SK-N-SH (cell line): ENCODE measurements around the gene SMYD4. TPM values are rescaled to one million over a fixed set of nuclear protein-coding genes. Genes with fewer than 3 reads are reported as not detected.

ENCODE experiments used
- CTCF ChIA-PET: fragments of 300-600, 350-600 bp; formaldehyde crosslinking; extraction: SDS; loops from one replicate; lab custom pipeline; 2021; lab: Yijun Ruan, JAX
- POLR2A ChIA-PET: fragments of 350-600 bp; sonication (Branson Sonifier 250); formaldehyde crosslinking; extraction: SDS; loops from one replicate; lab custom pipeline; 2020; ENCODE audit warnings: antibody characterized with exemption, inconsistent platforms; lab: Yijun Ruan, JAX
- DNase-seq: peaks from one replicate; pipeline ENCODE4 v3.0.0; 2012
- H2AFZ ChIP-seq: fragments of 200-600 bp; sonication (generic); 2 replicates; pipeline ENCODE4 v1.8.1; 2016; ENCODE audit warnings: antibody characterized with exemption, mild to moderate bottlenecking, low read depth
- H3F3A ChIP-seq: fragments of 200-600 bp; sonication (generic); replicated peaks from 2 replicates; pipeline ENCODE3; 2016; ENCODE audit warnings: antibody characterized with exemption, mild to moderate bottlenecking; ENCODE audit not compliant: insufficient read depth
- H3K27ac ChIP-seq, 2 experiments: fragments of 200-500 bp in 1 of 2; fragments of 200-600 bp in 1 of 2; sonication (Bioruptor generic) in 1 of 2; sonication (generic), shearing (Covaris generic) in 1 of 2; 2 replicates each; pipeline versions ENCODE4 v1.5.1 to v1.6.1; 2014 to 2016; ENCODE audit warnings: low read depth in 2 of 2, inconsistent platforms in 1 of 2, low read length in 1 of 2, mild to moderate bottlenecking in 1 of 2, mixed read lengths in 1 of 2
- H3K27me3 ChIP-seq: fragments of 200-600 bp; sonication (generic), shearing (Covaris generic); 2 replicates; pipeline ENCODE4 v1.6.1; 2016; ENCODE audit warnings: mixed run types; ENCODE audit not compliant: insufficient read depth
- H3K36me3 ChIP-seq, 2 experiments: fragments of 200-500 bp in 1 of 2; fragments of 200-600 bp in 1 of 2; sonication (Bioruptor generic) in 1 of 2; sonication (generic) in 1 of 2; replicated peaks in 1 of 2; 2 replicates each; pipeline versions ENCODE3 to v1.5.1; 2014 to 2016; ENCODE audit warnings: low read length in 1 of 2, mild to moderate bottlenecking in 1 of 2; ENCODE audit not compliant: insufficient read depth in 2 of 2, control insufficient read depth in 1 of 2
- H3K4me1 ChIP-seq, 2 experiments: fragments of 200-500 bp in 1 of 2; fragments of 200-600 bp in 1 of 2; sonication (Bioruptor generic) in 1 of 2; sonication (generic), shearing (Covaris generic) in 1 of 2; 2 replicates each; pipeline versions ENCODE4 v1.5.1 to v1.6.1; 2014 to 2016; ENCODE audit warnings: low read depth in 1 of 2, low read length in 1 of 2, mixed run types in 1 of 2; ENCODE audit not compliant: insufficient read depth in 2 of 2, control insufficient read depth in 1 of 2
- H3K4me2 ChIP-seq: fragments of 200-600 bp; sonication (generic), shearing (Covaris generic); 2 replicates; pipeline ENCODE4 v1.6.1; 2017; ENCODE audit warnings: mixed run types
- H3K4me3 ChIP-seq, 2 experiments: fragments of 200-500 bp in 1 of 2; fragments of 200-600 bp in 1 of 2; sonication (Bioruptor generic) in 1 of 2; sonication (generic), shearing (Covaris generic) in 1 of 2; 2 replicates each; pipeline versions ENCODE4 v1.5.1 to v1.8.1; 2014 to 2016; ENCODE audit warnings: low read depth in 2 of 2, inconsistent platforms in 1 of 2, low read length in 1 of 2, mild to moderate bottlenecking in 1 of 2, mixed read lengths in 1 of 2, moderate library complexity in 1 of 2
- H3K79me2 ChIP-seq: fragments of 200-600 bp; sonication (generic); 2 replicates; pipeline ENCODE4 v1.8.1; 2017; ENCODE audit warnings: mild to moderate bottlenecking; ENCODE audit not compliant: insufficient read depth
- H3K9ac ChIP-seq: fragments of 200-600 bp; sonication (generic); 2 replicates; pipeline ENCODE4 v1.6.1; 2017; ENCODE audit warnings: mixed run types
- H3K9me2 ChIP-seq: fragments of 200-600 bp; sonication (generic); 2 replicates; pipeline ENCODE4 v1.6.1; 2017; ENCODE audit warnings: mixed run types
- H3K9me3 ChIP-seq: fragments of 200-600 bp; sonication (generic); 2 replicates; pipeline ENCODE4 v1.6.1; 2017; ENCODE audit warnings: mixed run types, mild to moderate bottlenecking, moderate library complexity
- H4K20me1 ChIP-seq: fragments of 200-600 bp; sonication (generic); 2 replicates; pipeline ENCODE4 v1.6.1; 2017; ENCODE audit warnings: mild to moderate bottlenecking, mixed run types; ENCODE audit not compliant: insufficient read depth
- FOXJ3 ChIP-seq: sonication (generic); formaldehyde crosslinking; IDR thresholded peaks from 2 replicates; pipeline ENCODE4 v1.5.1; 2020; ENCODE audit warnings: mild to moderate bottlenecking, missing genetic modification reagents
- GABPA ChIP-seq: IDR thresholded peaks from 2 replicates; pipeline ENCODE4 v1.4.0; 2012; ENCODE audit warnings: low read depth, mild to moderate bottlenecking
- RCOR1 ChIP-seq: fragments of 150-350 bp; IDR thresholded peaks from 2 replicates; pipeline ENCODE4 v1.6.1; 2017; ENCODE audit warnings: antibody characterized with exemption, low read length
- RFX5 ChIP-seq: IDR thresholded peaks from 2 replicates; pipeline ENCODE4 v1.6.1; 2012; ENCODE audit warnings: mild to moderate bottlenecking, improper control_type of control experiment, low read length
- RXRA ChIP-seq: IDR thresholded peaks from 2 replicates; pipeline ENCODE4 v1.4.0; 2012; ENCODE audit warnings: low read depth, mild to moderate bottlenecking, borderline replicate concordance
- TAF1 ChIP-seq: IDR thresholded peaks from 2 replicates; pipeline ENCODE4 v1.6.1; 2012; ENCODE audit warnings: low read depth, mild to moderate bottlenecking, low read length, moderate library complexity, borderline replicate concordance
- TCF12 ChIP-seq: IDR thresholded peaks from 2 replicates; pipeline ENCODE4 v1.4.0; 2012
- YY1 ChIP-seq: IDR thresholded peaks from 2 replicates; pipeline ENCODE4 v1.4.0; 2012; ENCODE audit warnings: low read depth, mild to moderate bottlenecking
- WGBS: methylation state at CpG from one replicate; pipeline ENCODE4 v1.1.6; 2017; ENCODE audit warnings: low lambda C conversion rate; 5-methylcytosine and 5-hydroxymethylcytosine counted together
- polyA plus RNA-seq, 3 experiments: library from polyadenylated mRNA; depleted of rRNA; stranded (reverse); fragments of >200 nt; gene quantifications; 2 replicates each; pipeline ENCODE4 v1.2.3, GENCODE V29; 2012
- TF ChIP-seq, protein P1 (sequence below): IDR thresholded peaks from 2 replicates; pipeline ENCODE4 v1.6.1; 2012; ENCODE audit warnings: mild to moderate bottlenecking, low read depth, low read length, moderate library complexity
- TF ChIP-seq, protein P2 (sequence below): IDR thresholded peaks from 2 replicates; pipeline ENCODE4; 2012
- TF ChIP-seq, protein P3 (sequence below): IDR thresholded peaks from 2 replicates; pipeline ENCODE4 v1.4.0; 2012; ENCODE audit warnings: low read depth

SMYD4 gene
- polyA plus RNA-seq, 1 of the 3 experiments (the other 2 are of a cell fraction): 4.9 TPM

DNA sequence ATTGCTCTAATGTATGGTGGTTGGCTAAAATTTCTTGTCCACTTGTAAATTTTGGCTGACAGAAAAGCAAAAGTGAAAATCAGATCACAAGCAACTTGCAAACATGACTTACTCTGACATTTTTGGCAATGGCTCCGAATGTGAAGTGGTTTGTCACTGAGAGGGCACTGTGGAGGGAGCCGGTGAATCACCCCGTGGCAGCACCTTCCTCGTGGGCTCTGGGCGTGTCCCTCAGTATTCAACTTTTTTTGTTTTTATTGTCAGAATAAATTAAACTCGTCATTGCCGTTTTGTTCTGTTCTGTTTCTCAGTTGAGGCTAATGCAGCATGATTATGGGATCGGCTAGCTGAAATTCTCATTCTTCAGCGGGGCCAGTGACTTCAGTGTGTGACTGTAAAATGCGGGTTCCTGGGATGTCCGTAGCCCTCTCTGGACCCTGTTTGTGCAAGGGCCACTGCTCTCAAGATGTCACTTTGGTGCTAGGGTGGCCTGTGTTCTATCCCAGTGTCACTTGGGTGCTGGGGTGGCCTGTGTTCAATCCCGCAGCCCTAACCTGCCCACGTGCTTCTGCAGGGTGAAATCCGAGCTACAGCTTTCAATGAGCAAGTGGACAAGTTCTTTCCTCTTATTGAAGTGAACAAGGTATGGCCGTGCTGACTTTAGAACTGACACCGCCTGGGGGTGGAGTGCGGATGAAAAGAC is 48.9 kb upstream of the SMYD4 start (continued):
- TF ChIP-seq, protein P1, sequence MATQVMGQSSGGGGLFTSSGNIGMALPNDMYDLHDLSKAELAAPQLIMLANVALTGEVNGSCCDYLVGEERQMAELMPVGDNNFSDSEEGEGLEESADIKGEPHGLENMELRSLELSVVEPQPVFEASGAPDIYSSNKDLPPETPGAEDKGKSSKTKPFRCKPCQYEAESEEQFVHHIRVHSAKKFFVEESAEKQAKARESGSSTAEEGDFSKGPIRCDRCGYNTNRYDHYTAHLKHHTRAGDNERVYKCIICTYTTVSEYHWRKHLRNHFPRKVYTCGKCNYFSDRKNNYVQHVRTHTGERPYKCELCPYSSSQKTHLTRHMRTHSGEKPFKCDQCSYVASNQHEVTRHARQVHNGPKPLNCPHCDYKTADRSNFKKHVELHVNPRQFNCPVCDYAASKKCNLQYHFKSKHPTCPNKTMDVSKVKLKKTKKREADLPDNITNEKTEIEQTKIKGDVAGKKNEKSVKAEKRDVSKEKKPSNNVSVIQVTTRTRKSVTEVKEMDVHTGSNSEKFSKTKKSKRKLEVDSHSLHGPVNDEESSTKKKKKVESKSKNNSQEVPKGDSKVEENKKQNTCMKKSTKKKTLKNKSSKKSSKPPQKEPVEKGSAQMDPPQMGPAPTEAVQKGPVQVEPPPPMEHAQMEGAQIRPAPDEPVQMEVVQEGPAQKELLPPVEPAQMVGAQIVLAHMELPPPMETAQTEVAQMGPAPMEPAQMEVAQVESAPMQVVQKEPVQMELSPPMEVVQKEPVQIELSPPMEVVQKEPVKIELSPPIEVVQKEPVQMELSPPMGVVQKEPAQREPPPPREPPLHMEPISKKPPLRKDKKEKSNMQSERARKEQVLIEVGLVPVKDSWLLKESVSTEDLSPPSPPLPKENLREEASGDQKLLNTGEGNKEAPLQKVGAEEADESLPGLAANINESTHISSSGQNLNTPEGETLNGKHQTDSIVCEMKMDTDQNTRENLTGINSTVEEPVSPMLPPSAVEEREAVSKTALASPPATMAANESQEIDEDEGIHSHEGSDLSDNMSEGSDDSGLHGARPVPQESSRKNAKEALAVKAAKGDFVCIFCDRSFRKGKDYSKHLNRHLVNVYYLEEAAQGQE: no peak
- no peak for TF ChIP-seq FOXJ3 (CRISPR knock-in tag)
- no peak for TF ChIP-seq YY1
- no peak for TF ChIP-seq RXRA

DNA sequence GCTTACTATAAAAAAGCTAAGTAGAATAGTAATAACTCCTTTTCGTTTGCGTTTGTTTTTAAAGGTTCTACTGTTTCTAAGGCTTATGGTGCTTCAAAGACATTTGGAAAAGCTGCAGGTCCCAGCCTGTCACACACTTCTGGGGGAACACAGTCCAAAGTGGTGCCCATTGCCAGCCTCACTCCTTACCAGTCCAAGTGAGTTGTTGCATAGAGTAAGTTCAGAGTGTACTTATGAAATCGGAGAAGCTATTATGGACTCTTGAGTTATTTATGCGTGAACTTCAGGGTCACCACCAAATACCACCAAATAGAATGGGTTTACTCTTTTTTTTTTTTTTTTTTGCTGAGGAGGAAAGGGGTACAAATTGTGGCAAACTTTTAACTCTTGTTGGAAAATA is 45.9 kb upstream of the SMYD4 start:
- CTCF ChIA-PET: interaction anchor here (0.6 to 1.0 kb wide), 2 partner anchors 10 to 15 kb away, joined by 3 to 4 read pairs; no protein-coding TSS in a partner anchor
- no peaks in the 10 kb centered on the region for H3K9me3 ChIP-seq
- DNase-seq: no peak

DNA sequence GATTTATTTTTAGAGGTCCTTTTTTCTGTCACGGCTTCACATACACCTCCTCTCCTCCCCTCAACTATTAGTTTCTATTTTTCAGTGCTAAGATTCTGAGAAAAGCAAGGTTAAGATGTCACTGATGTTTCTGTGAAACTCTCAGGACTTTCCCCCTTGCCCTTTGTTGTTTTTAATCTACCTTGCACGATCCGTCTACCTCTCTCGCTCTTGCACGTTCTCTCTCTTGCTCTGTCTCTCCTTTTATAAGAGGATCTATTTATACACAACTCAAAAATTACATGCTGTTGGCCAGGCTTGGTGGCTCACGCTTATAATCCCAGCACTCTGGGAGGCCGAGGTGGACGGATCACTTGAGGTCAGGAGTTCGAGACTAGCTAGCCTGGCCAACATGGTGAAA is 43.7 kb upstream of the SMYD4 start:
- Histone ChIP-seq H3K9me2 (no peaks in the 10 kb centered on the region), H3K27me3 (no peaks in the 10 kb centered on the region), H3K27ac (no peak overlapping the region), H3K79me2 (no peaks in the 10 kb centered on the region), H3K4me1 (no peaks in the 10 kb centered on the region), H3K4me3 (no peak overlapping the region), H3K9me3 (no peaks in the 10 kb centered on the region), H3F3A (no peaks in the 10 kb centered on the region), H3K4me2 (no peak overlapping the region), H4K20me1 (no peaks in the 10 kb centered on the region), H3K36me3 (peaks cover 38 to 50% of the 10 kb centered on the region in 2 experiments), H2AFZ (no peak overlapping the region), H3K9ac (no peak overlapping the region)
- ChIA-PET POLR2A (no interaction called here), CTCF (no interaction called here)
- TF ChIP-seq TAF1: no peak
- TF ChIP-seq GABPA: no peak
- WGBS: 93% methylated on average over 9 of the region's 9 CpGs
- DNase-seq: no peak

More for the DNA sequence above, 45.9 kb upstream of the SMYD4 start:
- Histone ChIP-seq H3K9ac (no peak overlapping the region), H3K79me2 (no peaks in the 10 kb centered on the region), H2AFZ (no peak overlapping the region), H3K4me1 (no peaks in the 10 kb centered on the region), H3K27ac (no peak overlapping the region), H3K4me3 (no peak overlapping the region), H3K27me3 (no peaks in the 10 kb centered on the region), H3K9me2 (no peaks in the 10 kb centered on the region), H4K20me1 (no peaks in the 10 kb centered on the region), H3K36me3 (peaks cover 49 to 65% of the 10 kb centered on the region in 2 experiments), H3K4me2 (no peak overlapping the region), H3F3A (no peaks in the 10 kb centered on the region)
- 96% methylated on average over 4 of the region's 4 CpGs for WGBS
- TF ChIP-seq, protein P2, sequence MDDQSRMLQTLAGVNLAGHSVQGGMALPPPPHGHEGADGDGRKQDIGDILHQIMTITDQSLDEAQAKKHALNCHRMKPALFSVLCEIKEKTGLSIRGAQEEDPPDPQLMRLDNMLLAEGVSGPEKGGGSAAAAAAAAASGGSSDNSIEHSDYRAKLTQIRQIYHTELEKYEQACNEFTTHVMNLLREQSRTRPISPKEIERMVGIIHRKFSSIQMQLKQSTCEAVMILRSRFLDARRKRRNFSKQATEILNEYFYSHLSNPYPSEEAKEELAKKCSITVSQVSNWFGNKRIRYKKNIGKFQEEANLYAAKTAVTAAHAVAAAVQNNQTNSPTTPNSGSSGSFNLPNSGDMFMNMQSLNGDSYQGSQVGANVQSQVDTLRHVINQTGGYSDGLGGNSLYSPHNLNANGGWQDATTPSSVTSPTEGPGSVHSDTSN: no peak
- no peak for TF ChIP-seq TCF12
- no peak for TF ChIP-seq RFX5
- no peak for TF ChIP-seq RCOR1
- TF ChIP-seq, protein P3, sequence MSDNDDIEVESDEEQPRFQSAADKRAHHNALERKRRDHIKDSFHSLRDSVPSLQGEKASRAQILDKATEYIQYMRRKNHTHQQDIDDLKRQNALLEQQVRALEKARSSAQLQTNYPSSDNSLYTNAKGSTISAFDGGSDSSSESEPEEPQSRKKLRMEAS: no peak
- POLR2A ChIA-PET: no interaction called here
